HG03135 (cell line): ENCODE measurements around the gene PLEKHA1.

Source experiments
- ATAC-seq: cut with Tn5 transposase; IDR thresholded peaks from one replicate; pipeline ENCODE4 v1.9.1; 2021; ENCODE audit warnings: mild to moderate bottlenecking, moderate library complexity; ENCODE audit not compliant: unreplicated experiment

PLEKHA1 gene

GRCh38 chr10:122475591-122476332 lies 101.3 kb downstream of the PLEKHA1 start:
- ATAC-seq: no peak

GRCh38 chr10:122476333-122476695 lies 101.8 kb downstream of the PLEKHA1 start:
- no peak for ATAC-seq

- no peak for ATAC-seq
Measured at GRCh38 chr10:122477436-122477835, 102.9 kb downstream of the PLEKHA1 start.

GRCh38 chr10:122478971-122479370 lies 104.5 kb downstream of the PLEKHA1 start:
- ATAC-seq: no peak

- ATAC-seq: no peak
Measured at GRCh38 chr10:122480146-122480833, 105.8 kb downstream of the PLEKHA1 start.

GRCh38 chr10:122481296-122482056 lies 107.0 kb downstream of the PLEKHA1 start:
- no peak for ATAC-seq
